Measurements from ENCODE around the gene SPATA6L.

Gene SPATA6L

GRCh38 chr9:4581035-4581760, 85.1 kb downstream of the SPATA6L start:
- no peak for DNase-seq

GRCh38 chr9:4579001-4579400, 87.3 kb downstream of the SPATA6L start:
- DNase-seq: no peak

GRCh38 chr9:4576448-4576847, 89.8 kb downstream of the SPATA6L start:
- DNase-seq: no peak

DNA sequence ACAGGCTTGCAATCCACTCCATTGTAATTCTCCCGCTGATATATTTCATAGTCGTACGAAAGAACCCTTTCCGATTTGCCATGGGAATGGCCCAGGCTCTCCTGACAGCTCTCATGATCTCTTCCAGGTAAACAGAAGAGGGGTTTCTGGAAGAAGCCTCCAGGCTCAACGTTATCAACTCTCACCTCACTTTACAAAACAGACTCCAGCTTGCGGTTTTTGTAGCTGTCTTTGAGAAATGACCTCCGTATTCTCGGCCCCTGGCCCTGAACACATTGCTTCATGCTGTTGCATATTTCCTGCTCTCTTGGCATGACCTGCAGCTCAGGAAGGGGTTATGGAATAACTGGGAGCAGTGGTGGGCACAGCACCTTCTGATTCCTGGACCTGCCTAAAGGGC, 90.3 kb downstream of the SPATA6L start:
- no peak for DNase-seq

DNA sequence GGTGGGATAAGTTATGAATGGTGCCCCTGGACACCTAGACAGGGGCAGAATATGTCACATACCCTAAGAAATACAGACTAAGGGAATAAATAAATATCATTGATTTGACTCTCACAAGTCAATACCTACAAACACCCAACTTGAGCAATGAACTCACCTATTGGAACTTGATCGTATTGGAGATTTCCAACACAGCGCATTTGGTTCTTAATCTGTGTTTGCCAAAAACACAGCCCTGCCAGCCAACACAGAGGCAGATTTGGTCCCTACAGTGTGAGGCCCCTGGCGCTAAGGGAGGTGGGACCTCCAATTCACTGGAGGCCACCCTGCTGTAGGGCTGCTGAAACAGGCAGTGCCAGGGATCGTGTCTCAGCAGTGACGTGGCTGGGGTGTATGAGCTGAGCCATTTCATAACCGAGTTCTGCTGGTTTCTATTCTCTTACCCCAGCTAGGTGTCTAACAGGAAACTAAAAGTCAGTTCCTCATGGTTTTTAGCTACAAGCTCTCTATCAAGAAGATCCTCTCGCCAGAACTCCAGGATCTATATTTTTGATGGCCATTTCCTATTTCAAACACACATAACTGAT, 91.5 kb downstream of the SPATA6L start:
- no peak for DNase-seq

- no peak for DNase-seq
These were observed 92.5 kb downstream of the SPATA6L start for GRCh38 chr9:4573634-4574389.

- no peak for DNase-seq
These were observed 93.1 kb downstream of the SPATA6L start for GRCh38 chr9:4573176-4573575.

DNA sequence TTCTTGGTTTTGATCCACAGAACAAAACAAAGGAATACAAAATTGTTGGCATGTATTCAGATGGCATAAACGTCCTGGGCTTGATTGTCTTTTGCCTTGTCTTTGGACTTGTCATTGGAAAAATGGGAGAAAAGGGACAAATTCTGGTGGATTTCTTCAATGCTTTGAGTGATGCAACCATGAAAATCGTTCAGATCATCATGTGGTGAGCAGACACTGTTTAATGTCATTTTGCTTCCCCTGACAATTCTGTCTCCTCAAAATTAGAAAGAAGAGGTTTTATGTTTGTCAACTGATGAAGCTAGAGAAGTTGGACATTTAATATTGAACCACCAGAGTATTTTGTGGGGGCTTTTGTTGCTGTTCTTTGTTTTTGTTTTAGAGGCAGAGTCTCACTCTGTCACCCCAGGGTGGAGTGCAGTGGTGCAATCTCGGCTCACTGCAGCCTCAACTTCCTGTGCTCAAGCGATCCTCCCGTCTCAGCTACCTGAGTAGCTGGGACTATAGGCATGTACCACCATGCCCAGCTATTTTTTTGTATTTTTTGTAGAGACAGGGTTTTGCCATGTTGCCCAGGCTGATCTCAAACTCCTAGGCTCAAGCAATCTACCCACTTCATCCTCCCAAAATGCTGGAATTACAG, 94.0 kb downstream of the SPATA6L start:
- DNase-seq: no peak

DNA sequence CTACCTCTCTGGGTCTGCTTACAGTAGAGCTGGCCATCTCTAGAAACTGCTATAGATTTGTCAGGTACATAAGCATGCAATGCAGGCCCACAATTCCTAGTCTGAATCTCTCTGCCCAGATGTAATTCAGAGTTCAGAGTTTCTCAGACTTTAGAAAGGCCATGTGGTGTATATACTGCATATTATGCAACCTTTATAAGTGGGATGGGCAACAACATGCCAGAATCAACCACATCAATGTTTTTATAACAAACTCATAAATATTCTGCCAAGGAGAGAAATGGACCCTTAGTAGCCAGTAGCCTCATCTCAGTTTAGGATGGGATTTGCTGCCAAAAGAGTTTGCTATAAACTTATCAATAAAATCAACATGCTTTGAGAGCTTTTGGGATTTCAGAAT, 97.2 kb downstream of the SPATA6L start:
- DNase-seq: no peak

GRCh38 chr9:4567601-4568000, 98.7 kb downstream of the SPATA6L start:
- no peak for DNase-seq

DNA sequence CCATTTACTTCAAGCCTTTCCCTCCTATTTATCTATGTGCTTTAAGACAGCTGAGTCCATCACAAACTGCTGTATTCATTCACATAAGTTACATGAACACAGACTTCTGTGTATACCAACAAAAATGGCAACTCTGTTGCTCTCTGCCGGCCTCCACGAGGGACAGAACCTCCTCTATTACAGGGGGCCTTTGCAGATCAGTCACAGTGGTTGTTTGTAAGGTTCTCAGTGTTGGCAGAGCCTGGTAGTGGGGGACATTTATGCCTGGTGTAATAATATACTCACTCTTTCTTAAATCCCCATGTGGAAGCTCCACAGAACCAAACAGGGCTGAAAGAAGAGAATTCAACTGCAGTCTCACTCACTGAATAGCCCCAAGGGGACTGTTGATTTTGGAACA, 99.5 kb downstream of the SPATA6L start:
- no peak for DNase-seq

GRCh38 chr9:4563105-4563504, 103.2 kb downstream of the SPATA6L start:
- DNase-seq: no peak

- no peak for DNase-seq
These were observed 106.8 kb downstream of the SPATA6L start for GRCh38 chr9:4559261-4560182.

DNA sequence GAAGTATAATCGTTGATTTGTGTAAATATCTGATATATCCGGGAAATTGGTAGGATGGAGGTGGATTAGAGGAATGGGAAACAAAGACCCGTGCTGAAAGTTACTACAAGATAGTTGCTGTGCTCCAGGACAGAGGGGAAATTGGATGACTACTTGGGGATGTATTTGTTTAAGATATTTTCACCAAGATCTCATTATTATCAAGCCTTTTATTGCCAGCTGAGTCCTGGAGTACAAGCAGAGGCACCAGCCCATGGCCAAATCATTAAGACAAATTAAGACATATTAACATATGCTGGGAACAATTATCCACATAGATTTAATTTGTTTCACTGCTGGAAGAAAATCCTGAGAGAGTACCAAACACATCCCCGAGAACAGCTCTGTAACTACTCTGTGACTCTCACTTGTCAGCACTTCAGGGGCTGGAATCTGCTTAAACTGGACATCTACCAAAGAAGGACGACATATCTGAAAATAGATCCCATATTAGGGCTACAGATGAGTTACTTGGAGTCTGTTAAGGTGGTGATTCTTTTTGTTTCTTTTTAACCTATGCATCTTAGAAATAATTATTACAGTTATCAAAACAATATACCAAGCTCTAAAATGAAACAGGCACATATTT, 107.8 kb downstream of the SPATA6L start:
- no peak for DNase-seq

- DNase-seq: no peak
These were observed 111.0 kb downstream of the SPATA6L start for GRCh38 chr9:4555236-4555635.

- no peak for DNase-seq
These were observed 112.3 kb downstream of the SPATA6L start for GRCh38 chr9:4553951-4554381.

DNA sequence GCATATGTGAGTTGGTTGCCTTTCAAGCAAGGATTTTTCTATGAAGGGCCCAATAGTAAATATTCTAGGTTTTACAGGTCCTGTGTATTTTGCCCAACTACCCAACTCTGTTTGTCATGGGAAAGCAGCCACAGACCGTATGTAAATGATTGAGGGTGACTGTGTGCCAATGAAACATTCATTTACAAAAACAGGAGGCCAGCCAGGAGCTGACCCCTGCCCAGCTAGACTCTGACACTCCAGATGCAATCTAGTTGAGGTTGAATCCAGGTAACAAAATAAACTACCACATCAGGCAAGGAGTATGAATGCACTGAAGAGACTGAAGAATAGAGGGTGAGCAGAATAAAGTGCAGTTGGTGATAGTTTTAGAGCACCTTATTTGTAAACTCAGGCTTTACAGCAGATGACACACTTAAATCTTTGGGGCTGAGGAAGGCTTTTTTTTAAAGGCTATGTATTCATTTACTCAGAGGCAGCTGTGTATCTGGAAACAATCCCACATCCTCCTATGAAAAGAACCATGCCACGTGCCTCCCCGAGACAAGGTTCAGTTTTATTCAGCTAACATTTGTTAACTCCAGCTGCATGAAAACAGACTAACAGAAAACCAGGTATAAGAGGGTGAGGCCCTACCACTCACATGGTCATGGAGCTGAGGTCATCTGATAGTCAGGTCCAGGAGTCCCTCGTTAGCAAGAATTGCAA, 115.3 kb downstream of the SPATA6L start:
- DNase-seq: no peak

DNA sequence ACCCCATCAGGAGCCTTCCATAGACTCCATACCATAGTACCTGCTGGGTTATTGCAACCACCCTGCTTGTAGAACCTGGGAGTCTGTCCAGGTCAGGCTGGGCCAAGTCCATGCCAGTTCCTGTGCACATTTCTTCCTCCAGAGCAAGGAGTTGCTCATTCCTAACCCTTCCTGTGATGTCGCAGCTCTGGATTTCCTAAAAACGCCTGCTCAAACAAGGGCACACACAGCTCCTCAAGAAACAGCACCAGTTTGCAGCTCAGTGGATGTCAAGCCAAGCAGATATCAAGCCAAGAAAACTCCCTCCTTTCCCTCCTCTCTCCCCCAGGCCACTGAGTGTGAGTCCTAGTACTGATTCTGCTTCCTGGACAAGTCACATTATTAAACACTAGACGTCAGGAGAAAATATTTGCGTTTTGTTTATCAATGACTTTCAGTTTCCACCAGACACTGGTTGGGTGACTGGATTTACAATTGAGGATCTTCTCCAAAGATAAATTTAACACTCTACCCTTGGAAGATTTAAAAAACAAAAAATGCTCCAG, 116.5 kb downstream of the SPATA6L start:
- DNase-seq: no peak

DNA sequence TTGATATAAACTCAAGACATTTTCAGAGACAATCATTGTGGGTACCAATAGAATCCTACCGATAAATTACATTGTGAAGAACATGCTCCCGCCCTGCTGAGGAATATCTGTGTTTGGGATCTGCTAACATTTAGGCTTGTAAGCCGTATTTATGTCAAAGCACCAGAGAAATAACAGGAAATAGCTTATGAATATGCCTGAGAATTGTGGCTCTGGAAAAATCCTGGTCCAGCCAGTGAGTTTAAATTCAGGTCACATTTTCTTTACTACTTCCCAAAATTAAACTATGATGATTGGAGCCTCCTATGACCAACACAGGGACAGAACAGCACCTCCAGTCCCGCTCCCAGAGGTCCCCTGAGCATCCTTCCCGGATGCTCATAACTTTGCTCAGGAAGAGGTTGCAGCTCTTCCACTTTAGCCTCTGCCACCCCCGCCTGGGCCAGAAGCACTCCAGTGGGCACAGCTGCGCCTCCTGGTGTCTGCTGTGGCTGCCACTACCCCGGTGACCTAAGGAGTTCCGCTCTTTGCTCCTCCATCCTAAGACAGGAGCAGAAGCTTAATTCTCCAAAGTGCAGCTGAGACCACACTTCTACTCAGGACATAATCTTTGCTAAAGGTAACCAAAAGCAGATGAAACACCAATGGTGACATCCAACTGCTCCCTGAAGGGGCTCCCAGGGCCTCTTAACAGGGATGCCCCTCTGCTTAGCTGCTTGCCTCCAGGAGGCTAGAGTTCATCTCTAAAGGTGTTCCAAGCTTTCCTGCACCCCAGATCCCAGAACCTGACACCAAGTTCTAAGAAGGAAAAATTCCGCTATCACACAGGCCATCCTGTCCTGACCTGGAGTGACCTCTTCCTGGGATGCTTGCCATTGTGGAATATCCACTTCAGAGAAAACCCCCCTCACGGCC, 117.2 kb downstream of the SPATA6L start:
- no peak for DNase-seq
